HEK293 (cell line): ENCODE measurements around the gene ALG1.

Source experiments
- CTCF ChIA-PET: fragments of 350-600 bp; formaldehyde crosslinking; extraction: SDS; loops from one replicate; lab custom pipeline; 2021; ENCODE audit warnings: antibody characterized with exemption; lab: Yijun Ruan, JAX
- POLR2A ChIA-PET: fragments of 300-600 bp; formaldehyde crosslinking; extraction: SDS; loops from one replicate; lab custom pipeline; 2020; ENCODE audit warnings: antibody characterized with exemption, inconsistent platforms; lab: Yijun Ruan, JAX
- H3K27ac ChIP-seq: fragments of 200-500 bp; sonication (Bioruptor generic); 2 replicates; pipeline ENCODE4 v1.5.1; 2014; ENCODE audit warnings: low read depth, low read length, control low read depth, inconsistent platforms; ENCODE audit errors: extremely low read depth
- H3K36me3 ChIP-seq, 2 experiments: fragments of 200-500 bp in 1 of 2; sonication (Bioruptor generic) in 1 of 2; 1 replicate in 1 of 2; 2 replicates in 1 of 2; pipeline ENCODE4 v1.5.1; 2014 to 2017; ENCODE audit warnings: inconsistent platforms in 2 of 2, low read length in 2 of 2; ENCODE audit not compliant: control insufficient read depth in 2 of 2, insufficient read depth in 1 of 2
- H3K4me1 ChIP-seq: fragments of 200-500 bp; sonication (Bioruptor generic); 2 replicates; pipeline ENCODE4 v1.5.1; 2014; ENCODE audit warnings: mild to moderate bottlenecking, low read length, inconsistent platforms; ENCODE audit not compliant: control insufficient read depth, insufficient read depth
- H3K4me3 ChIP-seq: 2 replicates; pipeline ENCODE4 v1.5.1; 2011; ENCODE audit warnings: low read depth, mild to moderate bottlenecking, control low read depth, low read length, moderate library complexity
- H3K9me3 ChIP-seq: fragments of 200-500 bp; sonication (Bioruptor generic); 2 replicates; pipeline ENCODE4 v1.5.1; 2014; ENCODE audit warnings: low read depth, low read length, inconsistent platforms; ENCODE audit not compliant: control insufficient read depth, insufficient read depth
- CTCF ChIP-seq: fragments of 450-650 bp; formaldehyde crosslinking; IDR thresholded peaks from 2 replicates; pipeline ENCODE4 v1.5.1; 2016; ENCODE audit warnings: missing biosample characterization, missing genetic modification characterization
- GLIS1 ChIP-seq: fragments of 450-650 bp; formaldehyde crosslinking; IDR thresholded peaks from 2 replicates; pipeline ENCODE4 v1.5.1; 2016; ENCODE audit warnings: missing biosample characterization, missing genetic modification characterization
- OVOL3 ChIP-seq: fragments of 450-650 bp; formaldehyde crosslinking; IDR thresholded peaks from 2 replicates; pipeline ENCODE4 v1.5.1; 2016; ENCODE audit warnings: missing biosample characterization, missing genetic modification characterization
- PBX3 ChIP-seq: sonication (generic); formaldehyde crosslinking; IDR thresholded peaks from 2 replicates; pipeline ENCODE4 v1.8.1; 2022; ENCODE audit warnings: mild to moderate bottlenecking, moderate library complexity, missing genetic modification reagents
- ZBTB48 ChIP-seq: fragments of 450-650 bp; formaldehyde crosslinking; IDR thresholded peaks from 2 replicates; pipeline ENCODE4 v1.5.1; 2016; ENCODE audit warnings: missing biosample characterization, missing genetic modification characterization
- ZFP3 ChIP-seq: fragments of 450-650 bp; formaldehyde crosslinking; IDR thresholded peaks from 2 replicates; pipeline ENCODE4 v1.5.1; 2016; ENCODE audit warnings: low read depth, missing biosample characterization, missing genetic modification characterization
- ZNF324 ChIP-seq: fragments of 450-650 bp; formaldehyde crosslinking; IDR thresholded peaks from 2 replicates; pipeline ENCODE4 v1.5.1; 2016; ENCODE audit warnings: missing biosample characterization, missing genetic modification characterization
- ZNF335 ChIP-seq: fragments of 450-650 bp; formaldehyde crosslinking; conservative IDR thresholded peaks from 2 replicates; pipeline ENCODE4 v1.5.1; 2016; ENCODE audit warnings: missing biosample characterization, missing genetic modification characterization
- ZNF341 ChIP-seq: fragments of 450-650 bp; formaldehyde crosslinking; IDR thresholded peaks from 2 replicates; pipeline ENCODE4; 2016; ENCODE audit warnings: low read depth, missing biosample characterization, missing genetic modification characterization
- ZNF416 ChIP-seq: fragments of 450-650 bp; formaldehyde crosslinking; IDR thresholded peaks from 2 replicates; pipeline ENCODE4 v1.5.1; 2016; ENCODE audit warnings: missing biosample characterization, missing genetic modification characterization
- ZNF560 ChIP-seq: fragments of 450-650 bp; formaldehyde crosslinking; IDR thresholded peaks from 2 replicates; pipeline ENCODE4 v1.5.1; 2017; ENCODE audit warnings: missing biosample characterization, missing genetic modification characterization, borderline replicate concordance
- ZNF561 ChIP-seq: fragments of 450-650 bp; IDR thresholded peaks from 2 replicates; pipeline ENCODE4 v1.5.1; 2018; ENCODE audit warnings: missing biosample characterization, missing genetic modification characterization, borderline replicate concordance
- ZNF585B ChIP-seq: fragments of 450-650 bp; formaldehyde crosslinking; IDR thresholded peaks from 2 replicates; pipeline ENCODE4 v1.5.1; 2016; ENCODE audit warnings: missing biosample characterization, missing genetic modification characterization
- ZNF610 ChIP-seq: fragments of 450-650 bp; formaldehyde crosslinking; IDR thresholded peaks from 2 replicates; pipeline ENCODE4 v1.5.1; 2016; ENCODE audit warnings: missing biosample characterization, missing genetic modification characterization, borderline replicate concordance
- ZNF654 ChIP-seq: fragments of 450-650 bp; formaldehyde crosslinking; IDR thresholded peaks from 2 replicates; pipeline ENCODE4 v1.5.1; 2016; ENCODE audit warnings: low read depth, missing biosample characterization, missing genetic modification characterization
- ZNF670 ChIP-seq: fragments of 450-650 bp; formaldehyde crosslinking; IDR thresholded peaks from 2 replicates; pipeline ENCODE4 v1.5.1; 2016; ENCODE audit warnings: missing biosample characterization, missing genetic modification characterization, low read depth
- ZSCAN23 ChIP-seq: fragments of 450-650 bp; formaldehyde crosslinking; IDR thresholded peaks from 2 replicates; pipeline ENCODE4 v1.5.1; 2016; ENCODE audit warnings: missing biosample characterization, missing genetic modification characterization
- ZSCAN5A ChIP-seq: fragments of 450-650 bp; formaldehyde crosslinking; IDR thresholded peaks from 2 replicates; pipeline ENCODE4 v1.5.1; 2016; ENCODE audit warnings: missing biosample characterization, missing genetic modification characterization

Gene ALG1

GRCh38 chr16:5022521-5022920 lies 49.1 kb upstream of the ALG1 start:
- Histone ChIP-seq H3K4me1 (no peaks in the 10 kb centered on the region), H3K36me3 (no peaks in the 10 kb centered on the region), H3K4me3 (no peak overlapping the region), H3K9me3 (no peaks in the 10 kb centered on the region), H3K27ac (no peak overlapping the region)
- POLR2A ChIA-PET, result no interaction called here
- TF ChIP-seq PBX3, result no peak
- TF ChIP-seq ZNF560 (tag by site-specific recombination), result no peak
- TF ChIP-seq ZNF324 (tag by site-specific recombination), result no peak
- TF ChIP-seq ZNF416, result no peak
- TF ChIP-seq ZNF561 (tag by site-specific recombination), result no peak
- TF ChIP-seq ZFP3 (tag by site-specific recombination), result no peak
- no peak for TF ChIP-seq ZNF335
- TF ChIP-seq ZSCAN23 (tag by site-specific recombination), result no peak
- no peak for TF ChIP-seq ZNF670 (tag by site-specific recombination)
- TF ChIP-seq ZBTB48 (tag by site-specific recombination), result no peak
- no peak for TF ChIP-seq OVOL3 (tag by site-specific recombination)
- no peak for TF ChIP-seq ZSCAN5A (tag by site-specific recombination)
- TF ChIP-seq ZNF341 (tag by site-specific recombination), result no peak
- CTCF ChIA-PET, result no interaction called here

GRCh38 chr16:5024632-5025031 lies 47.0 kb upstream of the ALG1 start:
- H3K4me3 ChIP-seq, result no peak overlapping the region
- ChIA-PET CTCF (interaction anchor here (0.6 to 1.2 kb wide), 7 partner anchors 7 to 1410 kb away, joined by 3 to 4 read pairs (median 3); partner anchors contain the start of gene MGRN1), POLR2A (no interaction called here)
- no peak overlapping the region for H3K27ac ChIP-seq
- H3K9me3 ChIP-seq, result no peaks in the 10 kb centered on the region
- TF ChIP-seq ZNF585B (no peak), ZNF654 (tag by site-specific recombination) (0 out of 2 replicates have a peak, but pooled peaks have one; percentile 4)
- no peaks in the 10 kb centered on the region for H3K4me1 ChIP-seq
- no peaks in the 10 kb centered on the region for H3K36me3 ChIP-seq

GRCh38 chr16:5025171-5025632 lies 46.4 kb upstream of the ALG1 start:
- TF ChIP-seq ZNF610 (tag by site-specific recombination), result no peak
- peak; percentile 41; the same call in 1 of the 2 replicates for TF ChIP-seq GLIS1 (tag by site-specific recombination)
- peak; percentile 51; the same call in 1 of the 2 replicates for TF ChIP-seq CTCF (tag by site-specific recombination)
- H3K27ac ChIP-seq, result no peak overlapping the region
- ChIA-PET CTCF (interaction anchor here (0.6 to 1.0 kb wide), 4 partner anchors 8 to 511 kb away, joined by 3 to 4 read pairs (median 3); no protein-coding TSS in a partner anchor), POLR2A (no interaction called here)
- H3K9me3 ChIP-seq, result no peaks in the 10 kb centered on the region
- H3K36me3 ChIP-seq, result no peaks in the 10 kb centered on the region
- no peak overlapping the region for H3K4me3 ChIP-seq
- no peaks in the 10 kb centered on the region for H3K4me1 ChIP-seq
